ES-I3 (cell line): ENCODE results near the gene SETD3.

Experiments
- H3K36me3 ChIP-seq: 2 replicates; pipeline ENCODE4 v1.6.1; 2013; ENCODE audit warnings: mild to moderate bottlenecking, low read length, control low read depth, moderate library complexity; ENCODE audit not compliant: insufficient read depth
- H3K4me1 ChIP-seq: 2 replicates; pipeline ENCODE4 v1.6.1; 2013; ENCODE audit warnings: mild to moderate bottlenecking, control low read depth, low read length; ENCODE audit not compliant: insufficient read depth
- H3K9ac ChIP-seq: 2 replicates; pipeline ENCODE4 v1.6.1; 2013; ENCODE audit warnings: low read depth, mild to moderate bottlenecking, low read length, moderate library complexity
- H3K9me3 ChIP-seq: 2 replicates; pipeline ENCODE4 v1.6.1; 2013; ENCODE audit warnings: mild to moderate bottlenecking, low read length, moderate library complexity; ENCODE audit not compliant: control insufficient read depth, insufficient read depth

SETD3 gene

GRCh38 chr14:99383472-99384449, 96.9 kb downstream of the SETD3 start:
- no peaks in the 10 kb centered on the region for H3K36me3 ChIP-seq
- no peak overlapping the region for H3K9ac ChIP-seq
- H3K4me1 ChIP-seq, result peaks cover 1% of the 10 kb centered on the region; the same call in 1 of the 2 replicates
- 0 out of 2 replicates have a peak, but pooled peaks cover 3% of the 10 kb centered on the region for H3K9me3 ChIP-seq

GRCh38 chr14:99382781-99383471, 97.7 kb downstream of the SETD3 start:
- Histone ChIP-seq H3K4me1 (peaks cover 4% of the 10 kb centered on the region; the same call in 1 of the 2 replicates), H3K9ac (no peak overlapping the region), H3K9me3 (0 out of 2 replicates have a peak, but pooled peaks cover 3% of the 10 kb centered on the region), H3K36me3 (no peaks in the 10 kb centered on the region)

GRCh38 chr14:99382071-99382470, 98.6 kb downstream of the SETD3 start:
- Histone ChIP-seq H3K36me3 (no peaks in the 10 kb centered on the region), H3K4me1 (peaks cover 4% of the 10 kb centered on the region; the same call in 1 of the 2 replicates), H3K9me3 (0 out of 2 replicates have a peak, but pooled peaks cover 3% of the 10 kb centered on the region), H3K9ac (no peak overlapping the region)

- Histone ChIP-seq H3K9me3 (0 out of 2 replicates have a peak, but pooled peaks cover 3% of the 10 kb centered on the region), H3K36me3 (no peaks in the 10 kb centered on the region), H3K4me1 (peaks cover 4% of the 10 kb centered on the region; the same call in 1 of the 2 replicates), H3K9ac (no peak overlapping the region)
Observed at GRCh38 chr14:99381688-99382060, 99.0 kb downstream of the SETD3 start.

GRCh38 chr14:99380991-99381687, 99.5 kb downstream of the SETD3 start:
- no peaks in the 10 kb centered on the region for H3K36me3 ChIP-seq
- H3K9me3 ChIP-seq, result 0 out of 2 replicates have a peak, but pooled peaks cover 3% of the 10 kb centered on the region
- peaks cover 4% of the 10 kb centered on the region; the same call in 1 of the 2 replicates for H3K4me1 ChIP-seq
- H3K9ac ChIP-seq, result no peak overlapping the region

GRCh38 chr14:99380402-99380801, 100.3 kb downstream of the SETD3 start:
- Histone ChIP-seq H3K4me1 (peaks cover 4% of the 10 kb centered on the region; the same call in 1 of the 2 replicates), H3K9me3 (0 out of 2 replicates have a peak, but pooled peaks cover 2% of the 10 kb centered on the region), H3K36me3 (no peaks in the 10 kb centered on the region), H3K9ac (no peak overlapping the region)

GRCh38 chr14:99378782-99379214, 101.9 kb downstream of the SETD3 start:
- Histone ChIP-seq H3K36me3 (no peaks in the 10 kb centered on the region), H3K4me1 (peaks cover 4% of the 10 kb centered on the region; the same call in 1 of the 2 replicates), H3K9me3 (no peaks in the 10 kb centered on the region), H3K9ac (no peak overlapping the region)

- no peak overlapping the region for H3K9ac ChIP-seq
- H3K36me3 ChIP-seq, result no peaks in the 10 kb centered on the region
- H3K9me3 ChIP-seq, result no peaks in the 10 kb centered on the region
- H3K4me1 ChIP-seq, result peaks cover 4% of the 10 kb centered on the region; the same call in 1 of the 2 replicates
Observed at GRCh38 chr14:99377951-99378350, 102.7 kb downstream of the SETD3 start.

- no peak overlapping the region for H3K9ac ChIP-seq
- no peaks in the 10 kb centered on the region for H3K36me3 ChIP-seq
- no peaks in the 10 kb centered on the region for H3K9me3 ChIP-seq
- H3K4me1 ChIP-seq, result peaks cover 4% of the 10 kb centered on the region; the same call in 1 of the 2 replicates
Observed at GRCh38 chr14:99374964-99375363, 105.7 kb downstream of the SETD3 start.

GRCh38 chr14:99363616-99364290, 116.9 kb downstream of the SETD3 start:
- no peaks in the 10 kb centered on the region; the same call in 1 of the 2 replicates for H3K9me3 ChIP-seq
- H3K9ac ChIP-seq, result no peak overlapping the region
- peaks cover 13% of the 10 kb centered on the region; the same call in 1 of the 2 replicates for H3K4me1 ChIP-seq
- no peaks in the 10 kb centered on the region for H3K36me3 ChIP-seq

GRCh38 chr14:99363051-99363450, 117.6 kb downstream of the SETD3 start:
- no peaks in the 10 kb centered on the region for H3K36me3 ChIP-seq

GRCh38 chr14:99361596-99362215, 119.0 kb downstream of the SETD3 start:
- H3K9ac ChIP-seq, result no peak overlapping the region

More at GRCh38 chr14:99363051-99363450, 117.6 kb downstream of the SETD3 start:
- peaks cover 13% of the 10 kb centered on the region; the same call in 1 of the 2 replicates for H3K4me1 ChIP-seq
- H3K9me3 ChIP-seq, result no peaks in the 10 kb centered on the region; the same call in 1 of the 2 replicates
- H3K9ac ChIP-seq, result no peak overlapping the region

More at GRCh38 chr14:99361596-99362215, 119.0 kb downstream of the SETD3 start:
- H3K4me1 ChIP-seq, result peaks cover 13% of the 10 kb centered on the region; the same call in 1 of the 2 replicates
- no peaks in the 10 kb centered on the region; the same call in 1 of the 2 replicates for H3K36me3 ChIP-seq
- no peaks in the 10 kb centered on the region; the same call in 1 of the 2 replicates for H3K9me3 ChIP-seq
